ENCODE data around the gene KCNMB4.

Gene KCNMB4

GRCh38 chr12:70427611-70428010 is 61.5 kb downstream of the KCNMB4 start:
- Histone ChIP-seq H3K4me1 (ENCODE audit: control insufficient read depth in 2 of 2, insufficient read depth in 2 of 2, low read length in 2 of 2) (no peaks in the 10 kb centered on the region), H3K4me3 (ENCODE audit: low read length in 2 of 2) (no peak overlapping the region), H3K27ac (ENCODE audit: low read depth in 2 of 2, low read length in 2 of 2) (no peak overlapping the region), H3K9me3 (ENCODE audit: control insufficient read depth in 2 of 2, low read length in 2 of 2) (no peaks in the 10 kb centered on the region), H3K27me3 (ENCODE audit: control insufficient read depth in 2 of 2, insufficient read depth in 2 of 2, low read length in 2 of 2) (no peaks in the 10 kb centered on the region), H3K9ac (ENCODE audit: low read depth in 1 of 2, low read length in 2 of 2) (no peak overlapping the region), H3K36me3 (ENCODE audit: control insufficient read depth in 2 of 2, insufficient read depth in 2 of 2, low read length in 2 of 2) (no peaks in the 10 kb centered on the region)

GRCh38 chr12:70430400-70430799 is 64.3 kb downstream of the KCNMB4 start:
- no peaks in the 10 kb centered on the region for H3K27me3 ChIP-seq (ENCODE audit: control insufficient read depth in 2 of 2, insufficient read depth in 2 of 2, low read length in 2 of 2)
- no peak overlapping the region for H3K27ac ChIP-seq (ENCODE audit: low read depth in 2 of 2, low read length in 2 of 2)
- H3K9ac ChIP-seq (ENCODE audit: low read depth in 1 of 2, low read length in 2 of 2), result no peak overlapping the region
- no peaks in the 10 kb centered on the region for H3K36me3 ChIP-seq (ENCODE audit: control insufficient read depth in 2 of 2, insufficient read depth in 2 of 2, low read length in 2 of 2)
- no peaks in the 10 kb centered on the region for H3K9me3 ChIP-seq (ENCODE audit: control insufficient read depth in 2 of 2, low read length in 2 of 2)
- H3K4me1 ChIP-seq (ENCODE audit: control insufficient read depth in 2 of 2, insufficient read depth in 2 of 2, low read length in 2 of 2), result no peaks in the 10 kb centered on the region
- no peak overlapping the region for H3K4me3 ChIP-seq (ENCODE audit: low read length in 2 of 2)

- Histone ChIP-seq H3K4me3 (ENCODE audit: low read length in 2 of 2) (no peak overlapping the region), H3K9ac (ENCODE audit: low read depth in 1 of 2, low read length in 2 of 2) (no peak overlapping the region), H3K27me3 (ENCODE audit: control insufficient read depth in 2 of 2, insufficient read depth in 2 of 2, low read length in 2 of 2) (no peaks in the 10 kb centered on the region), H3K36me3 (ENCODE audit: control insufficient read depth in 2 of 2, insufficient read depth in 2 of 2, low read length in 2 of 2) (no peaks in the 10 kb centered on the region), H3K9me3 (ENCODE audit: control insufficient read depth in 2 of 2, low read length in 2 of 2) (no peaks in the 10 kb centered on the region), H3K27ac (ENCODE audit: low read depth in 2 of 2, low read length in 2 of 2) (no peak overlapping the region), H3K4me1 (ENCODE audit: control insufficient read depth in 2 of 2, insufficient read depth in 2 of 2, low read length in 2 of 2) (no peaks in the 10 kb centered on the region)
Observed at GRCh38 chr12:70436836-70437235, 70.7 kb downstream of the KCNMB4 start.

GRCh38 chr12:70443062-70443673 is 77.1 kb downstream of the KCNMB4 start:
- Histone ChIP-seq H3K27ac (ENCODE audit: low read depth in 2 of 2, low read length in 2 of 2) (no peak overlapping the region), H3K27me3 (ENCODE audit: control insufficient read depth in 2 of 2, insufficient read depth in 2 of 2, low read length in 2 of 2) (no peaks in the 10 kb centered on the region), H3K4me1 (ENCODE audit: control insufficient read depth in 2 of 2, insufficient read depth in 2 of 2, low read length in 2 of 2) (no peaks in the 10 kb centered on the region), H3K36me3 (ENCODE audit: control insufficient read depth in 2 of 2, insufficient read depth in 2 of 2, low read length in 2 of 2) (no peaks in the 10 kb centered on the region), H3K9ac (ENCODE audit: low read depth in 1 of 2, low read length in 2 of 2) (no peak overlapping the region), H3K9me3 (ENCODE audit: control insufficient read depth in 2 of 2, low read length in 2 of 2) (no peaks in the 10 kb centered on the region), H3K4me3 (ENCODE audit: low read length in 2 of 2) (no peak overlapping the region)

GRCh38 chr12:70444903-70445302 is 78.8 kb downstream of the KCNMB4 start:
- Histone ChIP-seq H3K27ac (ENCODE audit: low read depth in 2 of 2, low read length in 2 of 2) (no peak overlapping the region), H3K9ac (ENCODE audit: low read depth in 1 of 2, low read length in 2 of 2) (no peak overlapping the region), H3K4me1 (ENCODE audit: control insufficient read depth in 2 of 2, insufficient read depth in 2 of 2, low read length in 2 of 2) (no peaks in the 10 kb centered on the region), H3K4me3 (ENCODE audit: low read length in 2 of 2) (no peak overlapping the region), H3K9me3 (ENCODE audit: control insufficient read depth in 2 of 2, low read length in 2 of 2) (no peaks in the 10 kb centered on the region), H3K27me3 (ENCODE audit: control insufficient read depth in 2 of 2, insufficient read depth in 2 of 2, low read length in 2 of 2) (no peaks in the 10 kb centered on the region), H3K36me3 (ENCODE audit: control insufficient read depth in 2 of 2, insufficient read depth in 2 of 2, low read length in 2 of 2) (no peaks in the 10 kb centered on the region)

- Histone ChIP-seq H3K27ac (ENCODE audit: low read depth in 2 of 2, low read length in 2 of 2) (no peak overlapping the region), H3K9ac (ENCODE audit: low read depth in 1 of 2, low read length in 2 of 2) (no peak overlapping the region), H3K4me1 (ENCODE audit: control insufficient read depth in 2 of 2, insufficient read depth in 2 of 2, low read length in 2 of 2) (no peaks in the 10 kb centered on the region), H3K27me3 (ENCODE audit: control insufficient read depth in 2 of 2, insufficient read depth in 2 of 2, low read length in 2 of 2) (no peaks in the 10 kb centered on the region), H3K9me3 (ENCODE audit: control insufficient read depth in 2 of 2, low read length in 2 of 2) (peaks cover 0 to 3% of the 10 kb centered on the region in 2 donors), H3K4me3 (ENCODE audit: low read length in 2 of 2) (no peak overlapping the region), H3K36me3 (ENCODE audit: control insufficient read depth in 2 of 2, insufficient read depth in 2 of 2, low read length in 2 of 2) (no peaks in the 10 kb centered on the region)
Observed at GRCh38 chr12:70448371-70448770, 82.3 kb downstream of the KCNMB4 start.

- no peaks in the 10 kb centered on the region for H3K36me3 ChIP-seq (ENCODE audit: control insufficient read depth in 2 of 2, insufficient read depth in 2 of 2, low read length in 2 of 2)
- no peak overlapping the region for H3K9ac ChIP-seq (ENCODE audit: low read depth in 1 of 2, low read length in 2 of 2)
- H3K4me3 ChIP-seq (ENCODE audit: low read length in 2 of 2), result no peak overlapping the region
- no peak overlapping the region for H3K27ac ChIP-seq (ENCODE audit: low read depth in 2 of 2, low read length in 2 of 2)
- no peaks in the 10 kb centered on the region for H3K4me1 ChIP-seq (ENCODE audit: control insufficient read depth in 2 of 2, insufficient read depth in 2 of 2, low read length in 2 of 2)
- peaks cover 0 to 3% of the 10 kb centered on the region in 2 donors for H3K9me3 ChIP-seq (ENCODE audit: control insufficient read depth in 2 of 2, low read length in 2 of 2)
- H3K27me3 ChIP-seq (ENCODE audit: control insufficient read depth in 2 of 2, insufficient read depth in 2 of 2, low read length in 2 of 2), result no peaks in the 10 kb centered on the region
Observed at GRCh38 chr12:70449074-70449752, 83.1 kb downstream of the KCNMB4 start.

GRCh38 chr12:70449753-70450341 is 83.8 kb downstream of the KCNMB4 start:
- Histone ChIP-seq H3K4me1 (ENCODE audit: control insufficient read depth in 2 of 2, insufficient read depth in 2 of 2, low read length in 2 of 2) (no peaks in the 10 kb centered on the region), H3K27me3 (ENCODE audit: control insufficient read depth in 2 of 2, insufficient read depth in 2 of 2, low read length in 2 of 2) (no peaks in the 10 kb centered on the region), H3K36me3 (ENCODE audit: control insufficient read depth in 2 of 2, insufficient read depth in 2 of 2, low read length in 2 of 2) (no peaks in the 10 kb centered on the region), H3K9ac (ENCODE audit: low read depth in 1 of 2, low read length in 2 of 2) (no peak overlapping the region), H3K27ac (ENCODE audit: low read depth in 2 of 2, low read length in 2 of 2) (no peak overlapping the region), H3K9me3 (ENCODE audit: control insufficient read depth in 2 of 2, low read length in 2 of 2) (peaks cover 0 to 3% of the 10 kb centered on the region in 2 donors), H3K4me3 (ENCODE audit: low read length in 2 of 2) (no peak overlapping the region)

- no peaks in the 10 kb centered on the region for H3K4me1 ChIP-seq (ENCODE audit: control insufficient read depth in 2 of 2, insufficient read depth in 2 of 2, low read length in 2 of 2)
- H3K27ac ChIP-seq (ENCODE audit: low read depth in 2 of 2, low read length in 2 of 2), result no peak overlapping the region
- no peak overlapping the region for H3K4me3 ChIP-seq (ENCODE audit: low read length in 2 of 2)
- no peak overlapping the region for H3K9ac ChIP-seq (ENCODE audit: low read depth in 1 of 2, low read length in 2 of 2)
- no peaks in the 10 kb centered on the region for H3K27me3 ChIP-seq (ENCODE audit: control insufficient read depth in 2 of 2, insufficient read depth in 2 of 2, low read length in 2 of 2)
- H3K9me3 ChIP-seq (ENCODE audit: control insufficient read depth in 2 of 2, low read length in 2 of 2), result peaks cover 0 to 3% of the 10 kb centered on the region in 2 donors
- H3K36me3 ChIP-seq (ENCODE audit: control insufficient read depth in 2 of 2, insufficient read depth in 2 of 2, low read length in 2 of 2), result no peaks in the 10 kb centered on the region
Observed at GRCh38 chr12:70451528-70451927, 85.4 kb downstream of the KCNMB4 start.

- no peak overlapping the region for H3K9ac ChIP-seq (ENCODE audit: low read depth in 1 of 2, low read length in 2 of 2)
- H3K9me3 ChIP-seq (ENCODE audit: control insufficient read depth in 2 of 2, low read length in 2 of 2), result no peaks in the 10 kb centered on the region
- H3K36me3 ChIP-seq (ENCODE audit: control insufficient read depth in 2 of 2, insufficient read depth in 2 of 2, low read length in 2 of 2), result no peaks in the 10 kb centered on the region
- H3K4me3 ChIP-seq (ENCODE audit: low read length in 2 of 2), result no peak overlapping the region
- no peaks in the 10 kb centered on the region for H3K4me1 ChIP-seq (ENCODE audit: control insufficient read depth in 2 of 2, insufficient read depth in 2 of 2, low read length in 2 of 2)
- H3K27ac ChIP-seq (ENCODE audit: low read depth in 2 of 2, low read length in 2 of 2), result no peak overlapping the region
- no peaks in the 10 kb centered on the region for H3K27me3 ChIP-seq (ENCODE audit: control insufficient read depth in 2 of 2, insufficient read depth in 2 of 2, low read length in 2 of 2)
Observed at GRCh38 chr12:70456953-70457352, 90.9 kb downstream of the KCNMB4 start.

Measured in mucosa of rectum (tissue), 2 donors.